TTC549 (cell line): Measurements from ENCODE around the gene CYP2B6.
A peak's percentile ranks its signal among the peaks of the same experiment; 100 is the strongest.
"Not testable (repeated sequence)": the region's sequence is repeated elsewhere in the genome, so short reads cannot be mapped to it uniquely, and the experiment has no call there.

ENCODE experiments used
- FAIRE-seq: peaks from 2 replicates; lab custom pipeline; 2012; peaks lifted over from hg19 to GRCh38; lab: Jason Lieb, UNC

The CYP2B6 gene

DNA sequence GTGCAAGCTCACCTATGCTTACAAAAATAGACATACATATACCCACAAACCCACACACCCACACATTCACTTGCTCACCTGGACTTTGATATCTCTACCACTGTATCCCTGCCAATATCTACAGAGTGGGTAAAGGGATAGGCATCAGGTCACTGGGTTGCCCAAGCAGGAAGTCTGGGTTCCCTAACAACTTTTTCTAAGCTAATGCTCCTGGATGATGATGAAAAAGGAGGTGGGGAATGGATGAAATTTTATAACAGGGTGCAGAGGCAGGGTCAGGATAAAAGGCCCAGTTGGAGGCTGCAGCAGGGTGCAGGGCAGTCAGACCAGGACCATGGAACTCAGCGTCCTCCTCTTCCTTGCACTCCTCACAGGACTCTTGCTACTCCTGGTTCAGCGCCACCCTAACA, at the start of gene CYP2B6:
Gene CYP2B6 (plus strand): TSS at position 311 of the 410 bp plus-strand sequence. CDS start 24 bp downstream, at position 335.
- no peak for FAIRE-seq

DNA sequence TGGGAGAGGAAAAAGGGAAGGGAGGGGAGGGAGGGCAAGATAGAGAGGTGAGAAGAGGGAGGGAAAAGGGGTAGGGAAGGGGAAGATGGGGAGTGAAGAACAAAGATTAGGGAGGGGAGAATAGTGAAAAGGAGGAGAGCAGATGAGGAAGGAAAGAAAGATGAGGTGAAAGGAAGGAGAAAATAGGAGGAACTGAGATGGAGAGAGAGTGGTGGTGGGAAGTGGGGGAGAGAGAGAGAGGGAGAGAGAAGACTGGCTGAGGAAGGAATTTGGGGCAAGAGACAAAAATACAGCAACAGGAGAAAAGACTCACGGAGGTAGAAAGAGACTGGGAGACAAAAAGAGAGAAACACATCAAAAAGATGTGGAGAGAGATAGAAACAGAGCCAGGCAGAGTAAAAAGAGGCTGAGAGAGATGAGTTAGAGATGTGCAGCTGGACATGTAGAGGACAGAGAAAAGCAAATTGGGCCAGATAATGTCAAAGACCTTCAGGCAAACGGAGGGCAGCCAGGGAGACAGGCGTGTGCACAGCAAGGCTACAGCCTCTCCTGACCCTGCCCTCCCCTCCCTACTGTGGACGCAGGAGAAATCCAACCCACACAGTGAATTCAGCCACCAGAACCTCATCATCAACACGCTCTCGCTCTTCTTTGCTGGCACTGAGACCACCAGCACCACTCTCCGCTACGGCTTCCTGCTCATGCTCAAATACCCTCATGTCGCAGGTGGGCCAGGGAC, 49.4 kb upstream of the CYP2B6 start:
- FAIRE-seq = no peak

DNA sequence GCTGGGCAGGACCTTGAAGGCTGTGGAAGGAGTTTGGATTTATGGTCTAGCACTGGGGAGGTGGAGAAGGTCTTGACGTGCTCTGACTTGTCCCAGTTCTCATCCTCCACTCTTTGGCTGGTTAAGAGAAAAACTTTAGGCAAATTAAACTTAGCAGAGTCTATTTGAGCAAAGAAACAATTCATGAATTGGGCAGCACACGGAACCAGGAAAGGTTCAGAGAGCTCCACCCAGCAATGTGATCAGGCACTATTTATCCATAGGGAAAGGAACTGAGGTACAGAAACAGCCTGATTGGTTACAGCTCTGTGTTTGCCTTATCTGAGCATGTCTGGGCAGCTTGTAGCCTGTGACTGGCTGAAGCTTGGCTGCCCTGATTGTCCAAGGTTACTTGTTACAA, 45.4 kb upstream of the CYP2B6 start:
- no peak for FAIRE-seq

DNA sequence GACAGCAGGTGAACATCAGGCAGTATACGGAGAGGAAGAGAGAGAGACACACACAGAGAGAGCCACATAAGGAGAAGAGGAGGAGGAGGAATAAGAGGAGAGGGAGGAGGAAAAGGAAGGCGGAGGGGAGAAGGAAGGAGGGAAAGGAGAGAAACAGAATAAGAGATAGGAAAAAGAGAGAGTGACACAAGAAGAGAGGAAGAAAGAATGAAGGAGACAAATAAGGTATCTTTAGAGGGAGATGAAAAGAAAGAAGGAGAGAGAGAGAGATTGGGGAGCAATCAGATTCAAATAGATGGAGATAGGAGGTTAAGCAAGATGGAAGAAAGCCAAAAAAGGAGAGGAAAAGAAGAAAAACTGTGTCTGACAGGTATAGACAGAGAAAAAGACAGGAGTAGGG, 44.0 kb upstream of the CYP2B6 start:
- FAIRE-seq = no peak

DNA sequence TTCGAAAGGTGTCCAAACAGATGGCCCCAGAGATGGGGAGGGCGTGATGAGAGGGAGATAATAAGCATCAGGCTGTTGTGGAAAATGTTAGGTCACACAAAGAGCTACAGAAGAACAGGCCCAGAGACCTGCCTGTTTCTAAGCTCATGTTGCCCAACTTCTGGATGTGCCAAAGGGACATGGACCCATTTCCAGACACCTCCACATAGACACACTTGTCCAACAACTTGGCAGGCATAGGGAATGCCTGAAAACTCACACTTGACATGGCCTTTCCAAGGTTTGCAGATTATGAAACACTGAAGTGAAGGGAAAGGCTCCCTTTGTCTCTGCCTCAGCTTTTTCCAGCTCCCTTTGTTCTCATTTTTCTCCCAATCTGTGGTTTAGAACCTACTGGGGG, 43.5 kb upstream of the CYP2B6 start:
- FAIRE-seq = no peak

DNA sequence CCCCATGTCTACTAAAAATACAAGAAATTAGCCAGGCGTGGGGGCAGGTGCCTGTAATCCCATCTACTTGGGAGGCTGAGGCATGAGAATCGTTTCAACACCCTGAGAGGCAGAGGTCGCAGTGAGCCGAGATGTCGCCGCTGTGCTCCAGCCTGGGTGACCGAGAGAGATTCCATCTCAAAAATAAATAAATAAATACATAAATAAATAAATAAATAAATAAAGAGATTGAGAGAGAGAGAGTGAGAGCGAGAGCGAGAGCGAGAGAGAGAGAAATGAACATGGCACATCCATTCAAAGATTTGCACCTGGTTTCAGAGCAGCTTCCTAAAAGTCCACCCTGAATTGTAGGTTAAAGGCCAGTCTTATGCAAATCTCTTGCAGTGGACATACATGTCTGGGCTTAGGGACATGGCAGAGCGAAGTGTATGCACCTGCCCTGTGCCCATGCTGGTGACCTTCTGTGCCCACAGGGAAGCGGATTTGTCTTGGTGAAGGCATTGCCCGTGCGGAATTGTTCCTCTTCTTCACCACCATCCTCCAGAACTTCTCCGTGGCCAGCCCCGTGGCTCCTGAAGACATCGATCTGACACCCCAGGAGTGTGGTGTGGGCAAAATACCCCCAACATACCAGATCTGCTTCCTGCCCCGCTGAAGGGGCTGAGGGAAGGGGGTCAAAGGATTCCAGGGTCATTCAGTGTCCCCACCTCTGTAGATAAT, 42.3 kb upstream of the CYP2B6 start:
- no peak for FAIRE-seq

DNA sequence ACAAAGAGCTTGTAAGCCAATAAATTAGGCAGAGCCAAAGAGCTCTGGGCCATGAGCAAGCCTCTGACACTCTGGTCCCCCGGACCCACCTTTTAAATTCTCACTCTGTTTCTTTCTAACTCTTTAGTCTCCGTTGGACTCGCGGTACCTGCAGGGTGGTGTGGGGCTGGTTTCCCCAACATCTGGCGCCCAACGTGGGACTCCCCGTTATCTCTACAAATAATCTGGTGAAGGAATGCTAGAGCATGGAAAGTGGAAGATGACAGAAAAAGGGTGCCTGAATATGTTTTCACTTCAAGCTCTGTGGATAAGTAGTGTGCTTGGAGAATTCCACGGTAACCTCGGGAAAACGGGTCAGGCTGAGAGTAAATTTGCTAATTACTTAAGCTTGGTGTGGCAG, 36.5 kb upstream of the CYP2B6 start:
- no peak for FAIRE-seq

DNA sequence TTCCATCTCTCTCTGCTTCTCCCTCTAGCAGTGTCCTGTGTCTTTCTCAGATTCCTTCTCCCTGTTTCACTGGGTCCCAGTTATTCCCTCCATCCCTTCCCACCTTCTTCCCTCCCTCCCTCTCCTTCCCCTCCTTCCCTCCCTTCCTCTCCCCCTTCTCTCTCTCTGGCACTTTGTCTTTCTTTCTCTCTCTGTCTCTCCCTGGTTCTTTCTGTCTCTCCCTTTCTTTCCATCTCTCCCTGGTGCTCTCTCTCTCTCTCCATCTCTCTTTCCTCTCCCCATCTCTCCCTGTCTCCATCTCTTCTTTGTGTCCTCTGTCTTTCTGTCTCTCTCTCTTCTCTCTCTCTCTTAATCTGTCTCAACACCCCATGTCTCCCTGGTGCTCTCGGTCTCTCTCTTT, 31.7 kb upstream of the CYP2B6 start:
- FAIRE-seq = no peak

DNA sequence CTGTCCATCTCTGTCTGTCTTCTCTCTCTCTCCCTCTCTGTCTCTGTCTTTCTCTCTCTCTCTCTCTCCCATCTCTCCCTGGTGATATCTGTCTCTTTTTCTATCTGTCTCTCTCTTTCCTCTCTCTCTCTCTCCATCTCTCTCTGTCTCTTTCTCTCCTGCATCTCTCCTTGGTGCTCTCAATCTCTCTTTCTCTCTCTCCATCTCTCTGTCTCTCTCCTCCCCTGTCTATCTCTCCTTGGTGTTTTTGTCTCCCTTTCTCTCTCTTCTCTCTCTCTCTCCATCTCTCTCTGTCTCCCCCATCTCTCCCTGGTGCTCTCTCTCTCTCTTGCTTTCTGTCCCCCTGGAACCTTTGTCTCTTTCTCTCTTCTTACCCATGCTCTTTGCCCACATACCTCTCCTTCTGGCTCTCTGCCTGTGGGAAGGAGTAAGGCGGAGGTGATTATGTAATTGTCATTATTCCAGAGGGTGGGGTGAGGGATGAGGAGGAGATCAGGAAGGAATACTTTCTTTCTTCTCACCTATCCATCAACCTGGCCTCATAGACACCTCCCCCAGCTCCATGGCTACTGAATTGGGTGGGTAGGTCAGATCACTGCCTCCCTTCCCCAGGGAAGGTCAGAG, 30.9 kb upstream of the CYP2B6 start:
- FAIRE-seq = no peak

DNA sequence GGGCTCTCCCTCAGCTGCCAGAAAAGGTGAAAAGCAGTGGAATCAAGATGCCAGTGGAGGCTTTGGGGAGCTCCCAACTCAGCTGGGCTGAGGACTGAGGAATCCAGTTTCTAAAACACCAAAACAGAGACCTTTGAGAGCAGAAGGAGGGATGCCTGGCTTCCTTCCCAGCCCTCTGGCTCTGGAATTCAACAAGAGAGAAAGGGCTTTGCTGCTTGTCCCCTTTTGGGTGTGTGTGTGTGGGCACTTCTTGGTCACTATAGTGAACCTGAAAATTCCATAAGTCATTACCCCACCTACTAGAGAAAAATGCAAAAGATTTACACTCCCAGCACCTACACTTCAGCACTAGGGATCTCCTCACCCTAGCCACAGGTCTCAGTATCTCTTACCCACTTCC, 30.3 kb upstream of the CYP2B6 start:
- no peak for FAIRE-seq

DNA sequence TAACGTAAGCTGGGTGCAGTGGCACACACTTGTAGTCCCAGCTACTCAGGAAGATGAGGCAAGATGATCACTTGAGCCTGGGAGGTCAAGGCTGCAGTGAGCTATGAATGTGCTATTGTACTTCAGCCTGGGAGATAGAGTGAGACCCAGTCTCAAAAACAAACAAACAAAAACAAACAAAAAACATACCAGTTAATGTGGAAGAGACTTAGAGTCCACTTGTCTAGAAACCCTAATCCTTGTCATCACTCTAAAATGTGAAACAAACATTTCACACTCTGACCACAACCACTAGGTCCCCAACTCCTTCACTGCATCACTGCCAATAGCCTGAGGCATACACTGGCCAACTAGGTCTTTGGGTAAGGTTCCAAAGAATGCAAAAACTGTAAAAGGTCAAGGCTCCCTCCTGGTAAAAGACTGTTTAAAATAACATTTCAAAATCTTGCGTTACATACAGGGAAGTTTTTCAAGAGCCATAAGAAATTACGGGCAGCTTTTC, 28.6 kb upstream of the CYP2B6 start:
- FAIRE-seq = no peak

DNA sequence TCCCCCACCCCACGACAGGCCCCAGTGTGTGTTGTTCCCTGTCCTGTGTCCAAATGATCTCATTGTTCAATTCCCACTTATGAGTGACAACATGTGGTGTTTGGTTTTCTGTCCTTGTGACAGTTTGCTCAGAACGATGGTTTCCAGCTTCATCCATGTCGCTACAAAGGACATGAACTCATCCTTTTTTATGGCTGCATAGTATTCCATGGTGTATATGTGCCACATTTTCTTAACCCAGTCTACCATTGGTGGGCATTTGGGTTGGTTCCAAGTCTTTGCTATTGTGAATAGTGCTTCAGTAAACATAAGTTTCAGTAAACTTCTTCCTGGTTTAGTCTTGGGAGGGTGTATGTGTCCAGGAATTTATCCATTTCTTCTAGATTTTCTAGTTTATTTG, 26.7 kb upstream of the CYP2B6 start:
- not testable (repeated sequence) for FAIRE-seq

DNA sequence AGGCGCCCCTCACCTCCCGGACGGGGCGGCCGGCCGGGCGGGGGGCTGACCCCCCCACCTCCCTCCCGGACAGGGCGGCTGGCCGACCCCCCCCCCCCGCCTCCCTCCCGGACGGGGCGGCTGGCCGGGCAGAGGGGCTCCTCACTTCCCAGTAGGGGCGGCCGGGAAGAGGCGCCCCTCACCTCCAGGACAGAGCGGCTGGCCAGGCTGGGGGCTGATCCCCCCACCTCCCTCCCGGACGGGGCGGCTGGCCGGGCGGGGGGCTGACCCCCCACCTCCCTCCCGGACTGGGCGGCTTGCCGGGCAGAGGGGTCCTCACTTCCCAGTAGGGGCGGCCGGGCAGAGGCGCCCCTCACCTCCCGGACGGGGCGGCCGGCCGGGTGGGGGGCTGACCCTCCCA, 25.7 kb upstream of the CYP2B6 start:
- FAIRE-seq = not testable (repeated sequence)

DNA sequence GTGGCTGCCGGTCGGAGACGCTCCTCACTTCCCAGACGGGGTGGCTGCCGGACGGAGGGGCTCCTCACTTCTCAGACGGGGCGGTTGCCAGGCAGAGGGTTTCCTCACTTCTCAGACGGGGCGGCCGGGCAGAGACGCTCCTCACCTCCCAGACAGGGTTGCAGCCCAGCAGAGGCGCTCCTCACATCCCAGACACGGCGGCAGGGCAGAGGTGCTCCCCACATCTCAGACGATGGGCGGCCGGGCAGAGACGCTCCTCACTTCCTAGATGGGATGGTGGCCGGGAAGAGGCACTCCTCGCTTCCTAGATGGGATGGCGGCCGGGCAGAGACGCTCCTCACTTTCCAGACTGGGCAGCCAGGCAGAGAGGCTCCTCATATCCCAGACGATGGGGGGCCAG, 24.5 kb upstream of the CYP2B6 start:
- not testable (repeated sequence) for FAIRE-seq

DNA sequence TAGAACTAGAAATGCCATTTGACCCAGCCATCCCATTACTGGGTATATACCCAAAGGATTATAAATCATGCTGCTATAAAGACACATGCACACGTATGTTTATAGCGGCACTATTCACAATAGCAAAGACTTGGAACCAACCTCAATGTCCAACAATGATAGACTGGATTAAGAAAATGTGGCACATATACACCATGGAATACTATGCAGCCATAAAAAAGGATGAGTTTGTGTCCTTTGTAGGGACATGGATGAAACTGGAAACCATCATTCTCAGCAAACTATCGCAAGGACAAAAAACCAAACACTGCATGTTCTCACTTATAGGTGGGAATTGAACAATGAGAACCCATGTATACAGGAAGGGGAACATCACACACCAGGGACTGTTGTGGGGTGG, 23.0 kb upstream of the CYP2B6 start:
- FAIRE-seq = not testable (repeated sequence)

DNA sequence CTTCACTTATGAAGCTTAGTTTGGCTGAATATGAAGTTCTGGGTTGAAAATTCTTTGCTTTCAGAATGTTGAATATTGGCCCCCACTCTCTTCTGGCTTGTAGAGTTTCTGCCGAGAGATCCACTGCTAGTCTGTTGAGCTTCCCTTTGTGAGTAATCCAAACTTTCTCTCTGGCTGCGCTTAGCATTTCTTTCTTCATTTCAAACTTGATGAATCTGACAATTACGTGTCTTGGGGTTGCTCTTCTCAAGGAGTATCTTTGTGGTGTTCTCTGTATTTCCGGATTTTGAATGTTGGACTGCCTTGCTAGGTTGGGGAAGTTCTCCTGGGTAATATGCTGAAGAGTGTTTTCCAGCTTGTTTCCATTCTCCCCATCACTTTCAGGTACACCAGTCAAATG, 21.4 kb upstream of the CYP2B6 start:
- not testable (repeated sequence) for FAIRE-seq

DNA sequence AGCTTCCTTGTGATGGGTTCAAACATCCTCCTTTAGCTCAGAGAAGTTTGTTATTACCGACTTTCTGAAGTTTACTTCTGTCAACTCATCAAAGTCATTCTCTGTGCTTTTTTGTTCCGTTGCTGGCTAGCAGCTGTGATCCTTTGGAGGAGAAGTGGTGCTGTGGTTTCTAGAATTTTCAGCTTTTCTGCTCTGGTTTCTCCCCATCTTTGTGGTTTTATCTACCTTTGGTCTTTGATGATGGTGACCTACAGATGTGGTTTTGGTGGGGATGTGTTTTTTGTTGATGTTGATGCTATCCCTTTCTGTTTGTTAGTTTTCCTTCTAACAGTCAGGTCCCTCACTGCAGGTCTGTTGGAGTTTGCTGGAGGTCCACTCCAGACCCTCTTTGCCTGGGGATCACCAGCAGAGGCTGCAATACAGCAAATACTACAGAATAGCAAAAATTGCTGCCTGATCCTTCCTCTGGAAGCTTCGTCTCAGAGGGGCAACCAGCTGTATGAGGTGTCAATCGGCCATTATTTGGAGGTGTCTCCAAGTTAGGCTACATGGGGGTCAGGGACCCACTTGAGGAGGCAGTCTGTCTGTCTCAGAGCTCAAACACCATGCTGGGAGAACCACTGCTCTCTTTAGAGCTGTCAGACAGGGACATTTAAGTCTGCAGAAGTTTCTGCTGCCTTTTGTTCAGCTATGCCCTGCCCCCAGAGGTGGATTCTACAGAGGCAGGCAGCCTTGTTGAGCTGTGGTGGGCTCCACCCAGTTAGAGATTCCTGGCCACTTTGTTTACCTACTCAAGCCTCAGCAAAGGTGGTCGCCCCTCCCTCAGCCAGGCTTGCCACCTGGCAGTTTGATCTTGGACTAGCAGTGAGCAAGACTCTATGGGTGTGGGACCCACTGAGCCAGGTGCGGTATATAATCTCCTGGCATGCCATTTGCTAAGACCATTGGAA, 20.4 kb upstream of the CYP2B6 start:
- not testable (repeated sequence) for FAIRE-seq

DNA sequence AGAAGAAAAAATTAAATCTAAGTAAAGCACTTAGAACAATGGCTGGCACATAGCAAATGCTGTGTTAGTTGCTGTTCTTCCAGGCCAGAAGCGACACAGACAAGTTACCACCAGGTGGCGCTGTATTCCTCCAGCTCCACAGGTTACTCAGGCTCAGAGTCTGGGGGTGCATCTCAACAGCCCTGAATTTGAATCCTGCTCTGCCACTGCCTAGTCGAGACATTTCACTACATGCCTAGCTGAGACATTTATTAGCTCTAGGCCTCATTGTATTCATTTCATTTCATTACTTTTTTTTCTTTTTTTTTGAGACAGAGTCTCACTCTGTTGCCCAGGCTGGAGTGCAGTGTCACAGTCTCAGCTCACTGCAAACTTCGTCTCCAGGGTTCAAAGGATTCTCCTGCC, 16.4 kb upstream of the CYP2B6 start:
- peak; percentile 54 for FAIRE-seq

DNA sequence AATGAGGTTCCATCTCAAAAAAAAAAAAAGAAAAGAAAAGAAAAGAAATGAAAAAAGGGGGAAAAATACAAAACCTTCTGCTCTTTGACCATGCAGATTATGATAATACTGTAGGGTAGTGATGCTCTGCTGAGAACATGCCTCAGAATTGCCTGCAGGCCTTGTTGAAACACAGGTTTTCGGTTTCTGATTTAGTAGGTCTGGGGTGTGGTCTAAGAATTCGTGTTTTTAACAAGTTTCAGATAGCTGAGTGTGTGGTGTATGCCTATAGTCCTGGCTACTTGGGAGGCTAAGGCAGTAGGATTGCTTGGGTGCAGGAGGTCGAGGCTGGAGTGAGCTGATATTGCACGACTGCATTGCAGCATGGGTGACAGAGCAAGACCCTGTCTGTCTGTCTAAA, 14.9 kb upstream of the CYP2B6 start:
- no peak for FAIRE-seq

DNA sequence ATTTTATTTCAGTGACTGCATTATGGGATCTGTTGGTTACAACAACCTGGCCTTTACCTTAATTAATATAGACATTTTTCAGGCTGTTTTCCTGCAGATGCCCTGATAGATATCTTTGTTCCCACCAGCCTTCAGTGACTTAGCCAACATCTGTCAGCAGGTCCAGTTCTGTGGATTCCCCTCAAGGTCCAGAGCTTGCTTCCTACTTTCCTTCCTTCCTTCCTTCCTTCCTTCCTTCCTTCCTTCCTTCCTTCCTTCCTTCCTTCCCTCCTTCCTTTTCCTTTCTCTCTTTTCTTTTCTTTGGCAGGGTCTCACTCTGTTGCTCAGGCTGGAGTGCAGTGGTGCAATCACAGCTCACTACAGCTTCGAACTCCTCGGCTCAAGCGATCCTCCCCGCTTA, 14.4 kb upstream of the CYP2B6 start:
- no peak for FAIRE-seq

DNA sequence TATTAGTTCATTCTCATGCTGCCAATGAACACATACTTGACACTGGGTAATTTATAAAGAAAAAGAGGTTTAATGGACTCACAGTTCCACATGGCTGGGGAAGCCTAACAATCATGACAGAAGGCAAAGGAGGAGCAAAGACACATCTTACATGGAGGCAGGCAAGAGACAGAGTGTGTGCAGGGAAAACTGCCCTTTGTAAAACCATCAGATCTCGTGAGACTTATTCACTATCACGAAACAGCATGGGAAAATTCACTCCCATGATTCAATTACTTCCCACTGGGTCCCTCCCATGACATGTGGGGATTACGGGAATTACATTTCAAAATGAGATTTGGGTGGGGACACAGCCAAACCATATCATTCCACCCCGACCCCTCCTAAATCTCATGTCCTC, 11.3 kb upstream of the CYP2B6 start:
- FAIRE-seq = not testable (repeated sequence)
